MCF 10A (cell line): ENCODE measurements around the gene ALDH3B1. TPM values are rescaled to one million over a fixed set of nuclear protein-coding genes. Genes with fewer than 3 reads are reported as not detected.
"Not testable (repeated sequence)": the region's sequence is repeated elsewhere in the genome, so short reads cannot be mapped to it uniquely, and the experiment has no call there.

Experiments
- Bru-seq: library from RNA; stranded (reverse); fragments of 400-500 nt; gene quantifications from one replicate; lab custom pipeline; 2021; lab: Mats Ljungman, UMichigan
- BruChase-seq, 2 experiments: library from RNA; stranded (reverse); fragments of 400-500 nt; gene quantifications; one replicate each; lab custom pipeline; 2021; lab: Mats Ljungman, UMichigan
- BruUV-seq: library from RNA; stranded (reverse); fragments of 400-500 nt; replicated peaks from 2 replicates; lab custom pipeline; 2021; lab: Mats Ljungman, UMichigan
- CTCF ChIA-PET: fragments of 300-600 bp; sonication (Branson Sonifier 250); formaldehyde crosslinking; extraction: SDS; loops from one replicate; lab custom pipeline; 2021; ENCODE audit warnings: antibody characterized with exemption, inconsistent platforms; lab: Yijun Ruan, JAX
- POLR2A ChIA-PET: fragments of 300-600, 350-650 bp; sonication (Branson Sonifier 250); formaldehyde crosslinking; extraction: SDS; loops from one replicate; lab custom pipeline; 2020; ENCODE audit warnings: antibody characterized with exemption, inconsistent platforms; lab: Yijun Ruan, JAX
- DNase-seq: peaks from one replicate; pipeline ENCODE4 v3.0.0-alpha.2; 2018; ENCODE audit not compliant: unreplicated experiment
- H3K27ac Mint-ChIP-seq: one replicate; pipeline ENCODE4 v1.8.0; 2022; ENCODE audit warnings: mild to moderate bottlenecking, low read depth, mixed read lengths; ENCODE audit not compliant: unreplicated experiment
- H3K27me3 Mint-ChIP-seq: one replicate; pipeline ENCODE4 v1.8.0; 2022; ENCODE audit warnings: mixed read lengths; ENCODE audit not compliant: insufficient read depth, unreplicated experiment
- H3K36me3 Mint-ChIP-seq: one replicate; pipeline ENCODE4 v1.8.0; 2022; ENCODE audit warnings: mild to moderate bottlenecking, moderate library complexity, mixed read lengths; ENCODE audit not compliant: insufficient read depth, unreplicated experiment
- H3K4me1 Mint-ChIP-seq: one replicate; pipeline ENCODE4 v1.8.0; 2022; ENCODE audit warnings: mixed read lengths; ENCODE audit not compliant: insufficient read depth, unreplicated experiment
- H3K4me3 Mint-ChIP-seq: one replicate; pipeline ENCODE4 v1.8.0; 2022; ENCODE audit warnings: mild to moderate bottlenecking, moderate library complexity, mixed read lengths; ENCODE audit not compliant: unreplicated experiment
- H3K9me3 Mint-ChIP-seq: one replicate; pipeline ENCODE4 v1.8.0; 2022; ENCODE audit warnings: mixed read lengths; ENCODE audit not compliant: unreplicated experiment
- intact Hi-C: fragments of 100-400 bp; cut with micrococcal nuclease; formaldehyde crosslinking; loops from 2 replicates; pipeline ENCODE4 v1.14.1; 2022
- long read RNA-seq: library from polyadenylated mRNA; stranded (forward); transcript quantifications from one replicate; pipeline ENCODE4 v2.0.0, GENCODE V29; 2022
- total RNA-seq: library from RNA; stranded (reverse); gene quantifications from 2 replicates; pipeline ENCODE4 v1.2.3, GENCODE V29; 2022
- TF ChIP-seq, protein P1 (sequence below): fragments of 200-600 bp; IDR thresholded peaks from one replicate; pipeline ENCODE4 v1.8.0; 2022; ENCODE audit warnings: antibody characterized with exemption, mild to moderate bottlenecking; ENCODE audit not compliant: unreplicated experiment

Gene ALDH3B1, protein sequence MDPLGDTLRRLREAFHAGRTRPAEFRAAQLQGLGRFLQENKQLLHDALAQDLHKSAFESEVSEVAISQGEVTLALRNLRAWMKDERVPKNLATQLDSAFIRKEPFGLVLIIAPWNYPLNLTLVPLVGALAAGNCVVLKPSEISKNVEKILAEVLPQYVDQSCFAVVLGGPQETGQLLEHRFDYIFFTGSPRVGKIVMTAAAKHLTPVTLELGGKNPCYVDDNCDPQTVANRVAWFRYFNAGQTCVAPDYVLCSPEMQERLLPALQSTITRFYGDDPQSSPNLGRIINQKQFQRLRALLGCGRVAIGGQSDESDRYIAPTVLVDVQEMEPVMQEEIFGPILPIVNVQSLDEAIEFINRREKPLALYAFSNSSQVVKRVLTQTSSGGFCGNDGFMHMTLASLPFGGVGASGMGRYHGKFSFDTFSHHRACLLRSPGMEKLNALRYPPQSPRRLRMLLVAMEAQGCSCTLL
- total RNA-seq (37.2 and 50.1 TPM in 2 replicates), Bru-seq, nascent RNA (percentile 67 among the genes with signal in this experiment), BruChase-seq, experiment 1, labeled RNA remaining after a 6-hour chase (percentile 74 among the genes with signal in this experiment), BruChase-seq, experiment 2, labeled RNA remaining after a 2-hour chase (percentile 73 among the genes with signal in this experiment)
- long read RNA-seq, transcript ALDH3B1-201 (10 exons, 2,786 nt), result major isoform, 74 of 104 reads
- long read RNA-seq, transcript ALDH3B1-210 (9 exons, 1,594 nt), result minor isoform, 5 of 104 reads
- long read RNA-seq, partial matches to known transcripts, result 8 of 104 reads
- long read RNA-seq, other reads (novel, unspliced or antisense), result 14 of 104 reads

DNA sequence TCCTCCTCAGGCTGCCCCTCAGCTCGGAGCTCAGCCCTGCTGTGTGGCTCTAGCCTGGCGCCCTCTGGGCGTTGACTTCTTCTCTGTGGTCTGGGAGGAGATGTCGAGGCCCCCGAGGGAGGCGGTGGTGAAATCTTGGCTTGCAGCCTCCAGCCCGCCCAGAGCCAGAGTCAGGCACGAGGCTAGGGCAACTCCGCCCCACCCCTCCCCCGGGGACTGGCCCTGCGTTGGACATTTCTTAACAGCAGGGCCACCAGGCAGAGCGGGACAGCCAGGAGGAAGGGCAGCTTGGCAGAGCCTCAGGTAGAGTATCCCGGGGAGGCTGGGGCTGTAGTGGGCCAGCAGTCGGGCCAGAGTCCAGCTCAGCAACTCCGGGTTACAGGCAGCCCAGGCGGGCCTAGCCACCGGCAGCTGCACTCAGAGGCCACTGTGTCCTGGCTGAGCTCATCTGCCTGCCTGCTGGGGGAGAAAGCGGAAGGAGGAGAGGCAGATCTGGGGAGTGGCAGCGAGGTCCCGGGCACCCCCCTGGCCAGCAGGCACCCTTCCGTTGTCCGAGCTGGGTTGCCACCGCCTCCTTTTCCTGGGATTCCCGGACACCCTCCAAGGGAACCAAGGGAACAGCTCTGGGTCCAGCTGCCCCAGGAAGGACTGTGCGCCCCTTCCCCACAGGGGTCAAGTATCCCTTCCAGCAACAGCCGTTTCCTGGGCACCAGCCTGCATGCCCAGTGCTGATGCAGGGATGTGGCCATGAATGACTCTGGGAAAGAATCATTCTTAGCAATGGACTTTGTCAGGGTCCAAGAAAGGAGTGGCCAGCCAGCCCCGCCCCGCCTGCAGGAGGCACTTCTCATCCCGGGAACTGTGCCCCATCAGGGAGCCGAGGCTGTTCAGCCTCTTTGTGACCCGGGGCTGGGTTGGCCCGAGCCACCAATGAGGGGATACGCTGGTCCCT is at the start of gene ALDH3B1:
TSS of gene ALDH3B1 (plus strand) at position 238 of the 952 bp plus-strand sequence. CDS start 4,971 bp downstream, outside the sequence.
- no TSS peak for BruUV-seq
- H3K27me3 Mint-ChIP-seq, result no peaks in the 10 kb centered on the region
- intact Hi-C loops, result no loop called here
- no peaks in the 10 kb centered on the region for H3K9me3 Mint-ChIP-seq
- H3K4me3 Mint-ChIP-seq, result peak within 1 kb of the TSS; percentile 88
- H3K36me3 Mint-ChIP-seq, result peaks cover 13% of the 10 kb centered on the region
- peak within 1 kb of the TSS; percentile 89 for H3K27ac Mint-ChIP-seq
- DNase-seq, result peak; percentile 95
- TF ChIP-seq, protein P1, sequence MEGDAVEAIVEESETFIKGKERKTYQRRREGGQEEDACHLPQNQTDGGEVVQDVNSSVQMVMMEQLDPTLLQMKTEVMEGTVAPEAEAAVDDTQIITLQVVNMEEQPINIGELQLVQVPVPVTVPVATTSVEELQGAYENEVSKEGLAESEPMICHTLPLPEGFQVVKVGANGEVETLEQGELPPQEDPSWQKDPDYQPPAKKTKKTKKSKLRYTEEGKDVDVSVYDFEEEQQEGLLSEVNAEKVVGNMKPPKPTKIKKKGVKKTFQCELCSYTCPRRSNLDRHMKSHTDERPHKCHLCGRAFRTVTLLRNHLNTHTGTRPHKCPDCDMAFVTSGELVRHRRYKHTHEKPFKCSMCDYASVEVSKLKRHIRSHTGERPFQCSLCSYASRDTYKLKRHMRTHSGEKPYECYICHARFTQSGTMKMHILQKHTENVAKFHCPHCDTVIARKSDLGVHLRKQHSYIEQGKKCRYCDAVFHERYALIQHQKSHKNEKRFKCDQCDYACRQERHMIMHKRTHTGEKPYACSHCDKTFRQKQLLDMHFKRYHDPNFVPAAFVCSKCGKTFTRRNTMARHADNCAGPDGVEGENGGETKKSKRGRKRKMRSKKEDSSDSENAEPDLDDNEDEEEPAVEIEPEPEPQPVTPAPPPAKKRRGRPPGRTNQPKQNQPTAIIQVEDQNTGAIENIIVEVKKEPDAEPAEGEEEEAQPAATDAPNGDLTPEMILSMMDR, result no peak
- H3K4me1 Mint-ChIP-seq, result peaks cover 54% of the 10 kb centered on the region
- CTCF ChIA-PET, result interaction anchor here (0.5 to 3.9 kb wide), 12 partner anchors 10 to 286 kb away, joined by 3 to 34 read pairs (median 4); partner anchors contain the start of genes CHKA and NDUFS8
- POLR2A ChIA-PET, result interaction anchor here (0.6 to 4.4 kb wide), 19 partner anchors 11 to 530 kb away, joined by 3 to 46 read pairs (median 3); partner anchors contain the start of genes GSTP1, LRP5 and NDUFS8

DNA sequence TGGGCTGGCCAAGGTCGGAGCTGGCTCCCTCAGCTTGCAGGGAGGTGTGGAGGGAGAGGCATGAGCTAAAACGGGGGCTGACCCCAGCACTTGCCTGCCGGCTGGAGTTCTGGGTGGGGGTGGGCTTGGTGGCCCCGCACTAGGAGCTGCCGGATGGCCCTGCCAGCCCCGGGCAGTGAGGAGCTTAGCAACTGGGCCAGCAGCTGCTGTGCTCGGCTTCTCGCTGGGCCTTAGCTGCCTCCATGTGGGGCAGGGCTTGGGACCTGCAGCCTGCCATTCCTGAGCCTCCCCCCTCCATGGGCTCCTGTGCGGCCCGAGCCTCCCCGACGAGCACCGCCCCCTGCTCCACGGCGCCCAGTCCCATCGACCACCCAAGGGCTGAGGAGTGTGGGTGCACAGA is 46.9 kb upstream of the ALDH3B1 start:
- H3K36me3 Mint-ChIP-seq, POLR2A ChIA-PET, H3K4me3 Mint-ChIP-seq, H3K9me3 Mint-ChIP-seq, BruUV-seq, H3K4me1 Mint-ChIP-seq, H3K27ac Mint-ChIP-seq, intact Hi-C loops, DNase-seq: not testable (repeated sequence)
- CTCF ChIA-PET, result interaction anchor here (0.6 to 0.7 kb wide), 3 partner anchors 8 to 650 kb away, joined by 3 to 4 read pairs (median 4); no protein-coding TSS in a partner anchor
- H3K27me3 Mint-ChIP-seq, result peaks cover 28% of the 10 kb centered on the region

DNA sequence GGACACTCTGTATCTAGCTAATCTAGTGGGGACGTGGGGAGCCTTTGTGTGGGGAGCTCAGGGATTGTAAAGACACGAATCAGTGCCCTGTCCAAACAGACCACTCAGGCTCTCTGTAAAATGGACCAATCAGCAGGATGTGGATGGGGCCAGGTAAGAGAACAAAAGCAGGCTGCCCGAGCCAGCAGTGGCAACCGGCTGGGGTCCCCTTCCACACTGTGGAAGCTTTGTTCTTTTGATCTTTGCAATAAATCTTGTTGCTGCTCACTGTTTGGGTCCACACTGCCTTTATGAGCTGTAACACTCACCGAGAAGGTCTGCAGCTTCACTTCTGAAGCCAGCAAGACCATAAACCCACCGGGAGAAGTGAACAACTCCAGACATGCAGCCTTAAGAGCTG is 46.2 kb upstream of the ALDH3B1 start:
- H3K27ac Mint-ChIP-seq, H3K9me3 Mint-ChIP-seq, BruUV-seq, H3K36me3 Mint-ChIP-seq, intact Hi-C loops, POLR2A ChIA-PET, H3K4me3 Mint-ChIP-seq, H3K4me1 Mint-ChIP-seq, DNase-seq: not testable (repeated sequence)
- CTCF ChIA-PET, result interaction anchor here (0.7 kb wide), 1 partner anchor 8 kb away, joined by 3 read pairs; no protein-coding TSS in a partner anchor
- peaks cover 28% of the 10 kb centered on the region for H3K27me3 Mint-ChIP-seq

DNA sequence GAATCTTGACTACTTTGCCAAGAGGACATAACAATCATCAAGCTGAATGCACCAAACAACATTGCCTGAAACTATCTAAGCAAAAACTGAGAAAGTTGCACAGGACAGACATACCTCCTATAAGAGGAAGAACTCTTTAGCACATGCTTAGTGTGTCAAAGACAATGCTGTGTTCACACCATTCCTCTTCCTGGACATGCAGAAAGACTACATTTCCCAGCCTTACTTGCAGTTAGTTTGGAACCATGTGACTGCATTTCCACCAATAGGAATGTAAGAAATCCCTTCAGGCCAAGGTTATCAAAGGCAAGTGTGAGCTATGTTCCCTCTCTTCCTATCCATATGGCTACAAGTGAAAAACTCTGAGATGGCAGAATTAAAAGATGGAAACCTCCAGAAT is 45.4 kb upstream of the ALDH3B1 start:
- intact Hi-C loops, DNase-seq, H3K9me3 Mint-ChIP-seq, BruUV-seq, CTCF ChIA-PET, H3K27ac Mint-ChIP-seq, H3K4me3 Mint-ChIP-seq, H3K36me3 Mint-ChIP-seq, H3K4me1 Mint-ChIP-seq, POLR2A ChIA-PET: not testable (repeated sequence)
- H3K27me3 Mint-ChIP-seq, result peaks cover 21% of the 10 kb centered on the region

DNA sequence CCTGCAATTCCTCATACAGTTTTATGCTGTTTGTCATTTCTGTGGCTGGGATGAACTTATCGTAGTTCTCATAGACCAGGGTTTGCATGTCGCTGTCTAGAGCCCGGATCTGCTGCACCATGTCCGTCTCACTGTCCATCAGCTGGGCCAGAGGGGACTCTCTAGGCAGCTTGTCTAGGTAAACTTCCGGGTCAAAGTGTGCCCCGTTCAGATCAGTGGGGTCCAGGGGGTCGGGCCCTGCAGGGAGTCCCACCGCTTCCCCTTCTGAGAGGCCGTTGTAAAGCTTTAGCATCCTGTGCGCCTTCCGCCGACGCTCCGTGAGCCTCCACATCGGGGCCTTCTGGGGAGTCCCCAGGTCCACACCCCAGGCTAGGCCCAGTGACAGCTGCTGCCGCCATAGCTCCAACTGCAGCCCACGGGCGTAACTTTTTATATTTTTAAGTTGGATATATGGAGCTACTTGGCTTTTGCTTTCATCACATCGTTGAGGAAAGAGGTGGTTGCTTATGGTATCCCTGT is 44.2 kb upstream of the ALDH3B1 start:
- DNase-seq, BruUV-seq, H3K27ac Mint-ChIP-seq, H3K4me1 Mint-ChIP-seq, H3K9me3 Mint-ChIP-seq, intact Hi-C loops, H3K4me3 Mint-ChIP-seq, H3K36me3 Mint-ChIP-seq: not testable (repeated sequence)
- POLR2A ChIA-PET, result interaction anchor here (0.7 kb wide), 1 partner anchor 494 kb away, joined by 3 read pairs; no protein-coding TSS in a partner anchor
- CTCF ChIA-PET, result interaction anchor here (0.6 to 0.7 kb wide), 2 partner anchors 261 to 1204 kb away, joined by 3 read pairs; no protein-coding TSS in a partner anchor
- peaks cover 10% of the 10 kb centered on the region for H3K27me3 Mint-ChIP-seq

DNA sequence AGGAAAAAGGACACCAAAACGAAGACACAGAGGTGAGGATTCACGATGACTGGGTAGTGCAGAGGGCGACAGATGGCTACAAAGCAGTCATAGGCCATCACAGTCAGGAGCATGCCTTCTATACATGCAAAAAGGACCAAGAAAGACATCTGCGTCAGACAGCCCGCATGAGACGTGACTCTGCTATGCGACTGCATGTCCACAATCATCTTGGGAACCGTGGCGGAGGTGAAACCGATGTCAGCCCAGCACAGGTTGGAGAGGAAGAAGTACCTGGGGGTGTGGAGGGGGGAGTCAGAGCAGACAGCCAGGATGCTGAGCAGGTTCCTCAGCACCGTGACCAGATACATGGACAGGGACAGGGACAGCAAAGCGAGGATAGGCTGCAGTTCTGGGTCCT is 35.4 kb upstream of the ALDH3B1 start:
- H3K27ac Mint-ChIP-seq, DNase-seq, H3K4me1 Mint-ChIP-seq, POLR2A ChIA-PET, H3K9me3 Mint-ChIP-seq, intact Hi-C loops, BruUV-seq, H3K36me3 Mint-ChIP-seq, H3K4me3 Mint-ChIP-seq, CTCF ChIA-PET: not testable (repeated sequence)
- H3K27me3 Mint-ChIP-seq, result peaks cover 36% of the 10 kb centered on the region

DNA sequence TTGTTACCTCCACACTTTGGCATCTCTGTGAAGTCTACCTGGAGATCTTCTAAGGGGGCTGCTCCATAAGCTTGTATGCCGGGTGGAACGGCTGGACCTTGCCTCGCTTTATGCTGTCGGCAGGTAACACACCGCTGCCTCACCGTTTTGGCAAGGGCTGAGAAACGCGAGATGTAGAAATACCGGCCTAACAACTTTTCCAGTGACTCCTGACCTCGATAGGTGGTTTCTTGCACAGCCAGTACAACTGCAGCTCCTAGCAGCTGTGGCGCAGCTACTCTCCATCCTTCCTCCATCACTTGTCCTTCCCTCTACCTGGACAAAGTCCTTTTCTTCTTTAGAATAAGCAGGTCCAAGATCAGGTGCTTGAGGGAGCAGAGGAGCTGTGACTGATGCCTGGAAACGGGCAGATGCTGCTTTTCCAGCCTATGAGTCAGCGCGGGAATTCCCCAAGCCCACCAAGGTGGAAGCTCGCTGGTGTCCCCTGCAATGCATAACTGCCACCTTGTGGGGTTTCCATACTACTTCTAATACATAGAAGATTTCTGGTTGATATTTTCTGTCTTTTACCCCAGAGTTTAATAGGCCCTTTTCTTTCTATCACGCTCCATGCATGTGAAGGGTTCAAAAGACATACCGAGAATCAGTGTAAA is 31.2 kb upstream of the ALDH3B1 start:
- CTCF ChIA-PET, result interaction anchor here (0.7 kb wide), 1 partner anchor 23 kb away, joined by 3 read pairs; no protein-coding TSS in a partner anchor
- H3K4me1 Mint-ChIP-seq, POLR2A ChIA-PET, DNase-seq, H3K4me3 Mint-ChIP-seq, H3K36me3 Mint-ChIP-seq, intact Hi-C loops, H3K9me3 Mint-ChIP-seq, BruUV-seq, H3K27ac Mint-ChIP-seq: not testable (repeated sequence)
- peaks cover 27% of the 10 kb centered on the region for H3K27me3 Mint-ChIP-seq
